H1 (cell line): ENCODE results near the gene MAP3K10. TPM values are rescaled to one million over a fixed set of nuclear protein-coding genes. Genes with fewer than 3 reads are reported as not detected.

Source experiments
- CTCF ChIA-PET: fragments of 300-600 bp; sonication (Branson Sonifier 250); formaldehyde crosslinking; loops from one replicate; lab custom pipeline; 2021; ENCODE audit not compliant: partially characterized antibody; lab: Charles Lee
- POLR2A ChIA-PET: fragments of 300-600 bp; sonication (Branson Sonifier 250); formaldehyde crosslinking; loops from one replicate; lab custom pipeline; 2021; ENCODE audit warnings: inconsistent platforms; ENCODE audit not compliant: partially characterized antibody; lab: Charles Lee
- DNase-seq, 2 experiments: peaks; one replicate each; pipeline versions ENCODE4 v3.0.0 to v3.0.0-alpha.2; 2010 to 2022; ENCODE audit warnings: low spot score in 2 of 2, low read depth in 1 of 2, mixed read lengths in 1 of 2
- FAIRE-seq: peaks from 2 replicates; lab custom pipeline; 2011; peaks lifted over from hg19 to GRCh38; lab: Jason Lieb, UNC
- H2AFZ ChIP-seq: 2 replicates; pipeline ENCODE4 v1.8.1; 2012; ENCODE audit warnings: low read length, inconsistent platforms
- H2AK5ac ChIP-seq: 2 replicates; pipeline ENCODE4 v1.6.1; 2013; ENCODE audit warnings: low read depth, low read length
- H2BK120ac ChIP-seq: replicated peaks from 2 replicates; pipeline ENCODE3; 2013; ENCODE audit warnings: low read depth, low read length, inconsistent platforms
- H2BK12ac ChIP-seq: 2 replicates; pipeline ENCODE4 v1.6.1; 2013; ENCODE audit warnings: low read depth, low read length
- H2BK15ac ChIP-seq: 2 replicates; pipeline ENCODE4 v1.6.1; 2013; ENCODE audit warnings: low read length
- H2BK20ac ChIP-seq: 2 replicates; pipeline ENCODE4 v1.6.1; 2013; ENCODE audit warnings: low read length
- H2BK5ac ChIP-seq: 2 replicates; pipeline ENCODE4 v1.6.1; 2013; ENCODE audit warnings: low read depth, low read length
- H3K14ac ChIP-seq: 2 replicates; pipeline ENCODE4 v1.6.1; 2013; ENCODE audit warnings: inconsistent platforms; ENCODE audit not compliant: insufficient read length
- H3K18ac ChIP-seq: 2 replicates; pipeline ENCODE4 v1.6.1; 2013; ENCODE audit warnings: low read length; ENCODE audit errors: extremely low read depth
- H3K23ac ChIP-seq: 2 replicates; pipeline ENCODE4 v1.6.1; 2013; ENCODE audit warnings: inconsistent platforms; ENCODE audit not compliant: insufficient read length
- H3K23me2 ChIP-seq: 2 replicates; pipeline ENCODE4 v1.6.1; 2013; ENCODE audit warnings: low read depth, low read length
- H3K27ac ChIP-seq: 2 replicates; pipeline ENCODE4 v1.6.1; 2011; ENCODE audit warnings: low read depth, low read length, inconsistent platforms
- H3K27me3 ChIP-seq, 4 experiments: replicated peaks in 1 of 4; 1 replicate in 1 of 4; 2 replicates in 3 of 4; pipeline versions ENCODE4 v1.6.1 to v1.8.1; 2011 to 2013; ENCODE audit warnings: low read length in 3 of 4, mild to moderate bottlenecking in 3 of 4, inconsistent platforms in 2 of 4, mixed read lengths in 2 of 4, moderate library complexity in 1 of 4; ENCODE audit not compliant: control insufficient read depth in 3 of 4, insufficient read depth in 3 of 4; ENCODE audit errors: extremely low read depth in 1 of 4
- H3K36me3 ChIP-seq, 4 experiments: 2 replicates each; pipeline versions ENCODE4 v1.6.1 to v1.8.1; 2011 to 2013; ENCODE audit warnings: mild to moderate bottlenecking in 4 of 4, low read length in 3 of 4, moderate library complexity in 2 of 4, control low read depth in 1 of 4, inconsistent platforms in 1 of 4; ENCODE audit not compliant: insufficient read depth in 4 of 4, control insufficient read depth in 2 of 4
- H3K4ac ChIP-seq: replicated peaks from 2 replicates; pipeline ENCODE3; 2013; ENCODE audit warnings: low read length, low read depth, mixed read lengths, inconsistent platforms; ENCODE audit not compliant: insufficient read length
- H3K4me1 ChIP-seq, 4 experiments: replicated peaks in 1 of 4; 1 replicate in 1 of 4; 2 replicates in 3 of 4; pipeline versions ENCODE4 v1.6.1 to v1.8.1; 2011 to 2013; ENCODE audit warnings: low read length in 3 of 4, inconsistent platforms in 2 of 4, mixed read lengths in 1 of 4; ENCODE audit not compliant: insufficient read depth in 4 of 4, control insufficient read depth in 3 of 4
- H3K4me2 ChIP-seq, 2 experiments: 2 replicates each; pipeline versions ENCODE4 v1.6.1 to v1.8.1; 2011 to 2013; ENCODE audit warnings: low read depth in 2 of 2, low read length in 2 of 2, control low read depth in 1 of 2, inconsistent platforms in 1 of 2, mild to moderate bottlenecking in 1 of 2; ENCODE audit not compliant: insufficient read depth in 1 of 2
- H3K4me3 ChIP-seq, 4 experiments: fragments of 200-600, 300-600 bp in 1 of 4; sonication (generic), shearing (Covaris generic), sonication (Bioruptor Twin) in 1 of 4; 2 replicates each; pipeline versions ENCODE4 v1.5.1 to v1.8.1; 2011 to 2016; ENCODE audit warnings: low read length in 4 of 4, low read depth in 3 of 4, control low read depth in 2 of 4, inconsistent platforms in 2 of 4, mild to moderate bottlenecking in 2 of 4, mixed read lengths in 1 of 4, moderate library complexity in 1 of 4; ENCODE audit not compliant: insufficient read depth in 2 of 4; ENCODE audit errors: extremely low read depth in 1 of 4
- H3K56ac ChIP-seq: replicated peaks from 2 replicates; pipeline ENCODE3; 2013; ENCODE audit warnings: low read depth, mild to moderate bottlenecking, mixed read lengths, low read length, inconsistent platforms; ENCODE audit not compliant: insufficient read length
- H3K79me1 ChIP-seq: 2 replicates; pipeline ENCODE4 v1.6.1; 2013; ENCODE audit warnings: low read depth, low read length, control low read depth
- H3K79me2 ChIP-seq, 2 experiments: 2 replicates each; pipeline versions ENCODE4 v1.6.1 to v1.8.1; 2012 to 2013; ENCODE audit warnings: low read length in 2 of 2, mild to moderate bottlenecking in 2 of 2, inconsistent platforms in 1 of 2; ENCODE audit not compliant: insufficient read depth in 2 of 2, control insufficient read depth in 1 of 2
- H3K9ac ChIP-seq, 4 experiments: replicated peaks in 1 of 4; 1 replicate in 1 of 4; 2 replicates in 3 of 4; pipeline versions ENCODE4 v1.6.1 to v1.8.1; 2011 to 2013; ENCODE audit warnings: low read depth in 3 of 4, low read length in 3 of 4, control low read depth in 2 of 4, mild to moderate bottlenecking in 2 of 4, moderate library complexity in 2 of 4, inconsistent platforms in 1 of 4; ENCODE audit errors: extremely low read depth in 1 of 4
- H3K9me3 ChIP-seq, 2 experiments: 2 replicates each; pipeline versions ENCODE4 v1.6.1 to v1.8.1; 2012 to 2013; ENCODE audit warnings: mild to moderate bottlenecking in 2 of 2, moderate library complexity in 2 of 2, control low read depth in 1 of 2, inconsistent platforms in 1 of 2, low read depth in 1 of 2, low read length in 1 of 2, mixed read lengths in 1 of 2; ENCODE audit not compliant: insufficient read depth in 2 of 2
- H4K20me1 ChIP-seq, 2 experiments: replicated peaks in 1 of 2; 2 replicates each; pipeline versions ENCODE3 to v1.8.1; 2011 to 2013; ENCODE audit warnings: inconsistent platforms in 2 of 2, low read length in 2 of 2, mild to moderate bottlenecking in 1 of 2; ENCODE audit not compliant: insufficient read depth in 2 of 2, control insufficient read depth in 1 of 2
- H4K5ac ChIP-seq: 2 replicates; pipeline ENCODE4 v1.6.1; 2013; ENCODE audit warnings: low read length, low read depth, mixed read lengths, inconsistent platforms; ENCODE audit not compliant: insufficient read length
- H4K8ac ChIP-seq: 2 replicates; pipeline ENCODE4 v1.8.0; 2013; ENCODE audit warnings: mild to moderate bottlenecking, moderate library complexity, low read length, inconsistent platforms; ENCODE audit not compliant: insufficient read depth; ENCODE audit errors: extremely low read depth
- H4K91ac ChIP-seq: replicated peaks from 2 replicates; pipeline ENCODE3; 2013; ENCODE audit warnings: low read length, mixed read lengths, inconsistent platforms; ENCODE audit not compliant: insufficient read length
- CBX8 ChIP-seq: fragments of 300-800, 300-1000 bp; sonication (generic); IDR thresholded peaks from 2 replicates; pipeline ENCODE4 v1.7.1; 2016; ENCODE audit warnings: low read depth, low read length, borderline replicate concordance
- CHD1 ChIP-seq: IDR thresholded peaks from 2 replicates; pipeline ENCODE4 v1.6.1; 2012; ENCODE audit warnings: low read depth, low read length, improper control_type of control experiment
- POU5F1 ChIP-seq: IDR thresholded peaks from 2 replicates; pipeline ENCODE4 v1.6.1; 2011; ENCODE audit warnings: low read depth, mild to moderate bottlenecking, low read length, moderate library complexity
- RAD21 ChIP-seq, 2 experiments: IDR thresholded peaks in 1 of 2; conservative IDR thresholded peaks in 1 of 2; 2 replicates each; pipeline ENCODE4 v1.6.1; 2011; ENCODE audit warnings: low read depth in 2 of 2, low read length in 2 of 2, improper control_type of control experiment in 1 of 2, inconsistent platforms in 1 of 2, mild to moderate bottlenecking in 1 of 2, moderate library complexity in 1 of 2
- WGBS, 2 experiments: shearing (Covaris generic) in 1 of 2; methylation state at CpG; one replicate each; pipeline versions ENCODE4 v1.1.6 to v1.1.7; 2013 to 2015; ENCODE audit warnings: low lambda C conversion rate in 2 of 2, mixed read lengths in 2 of 2, inconsistent platforms in 1 of 2, low coverage in 1 of 2, missing lambda C conversion rate in 1 of 2; ENCODE audit not compliant: insufficient replicate concordance in 2 of 2, insufficient coverage in 1 of 2, insufficient read length in 1 of 2; ENCODE audit errors: extremely low coverage in 1 of 2, missing lambda C conversion rate in 1 of 2; 5-methylcytosine and 5-hydroxymethylcytosine counted together
- polyA plus RNA-seq, 7 experiments: library from polyadenylated mRNA; depleted of rRNA in 3 of 7; stranded (reverse) in 5 of 7; unstranded in 2 of 7; fragments of >200 nt in 5 of 7; fragments of 200-250 nt in 2 of 7; gene quantifications; 1 replicate in 5 of 7; 2 replicates in 1 of 7; 4 replicates in 1 of 7; pipeline versions ENCODE4 v1.2.1 to v1.2.3, GENCODE V29; 2011 to 2013; ENCODE audit warnings: missing spikeins in 2 of 7, mixed read lengths in 2 of 7
- total RNA-seq: library from RNA; stranded (reverse); fragmentation: NEBNext Ultra II Directional; extraction: Animal tissue kit (Norgen Biotek cat#: 25700); gene quantifications from 2 replicates; pipeline ENCODE4 v1.2.1, GENCODE V29; 2021
- TF ChIP-seq, protein P1 (sequence below): IDR thresholded peaks from 2 replicates; pipeline ENCODE4 v1.6.1; 2011; ENCODE audit warnings: low read depth, mild to moderate bottlenecking, low read length; ENCODE audit not compliant: insufficient read depth

The MAP3K10 gene
- total and polyA plus RNA-seq, 2 of the 8 experiments (the other 6 are each of a cell fraction or from before 2014, with no cell fraction given) = 4.9 to 15.9 TPM

DNA sequence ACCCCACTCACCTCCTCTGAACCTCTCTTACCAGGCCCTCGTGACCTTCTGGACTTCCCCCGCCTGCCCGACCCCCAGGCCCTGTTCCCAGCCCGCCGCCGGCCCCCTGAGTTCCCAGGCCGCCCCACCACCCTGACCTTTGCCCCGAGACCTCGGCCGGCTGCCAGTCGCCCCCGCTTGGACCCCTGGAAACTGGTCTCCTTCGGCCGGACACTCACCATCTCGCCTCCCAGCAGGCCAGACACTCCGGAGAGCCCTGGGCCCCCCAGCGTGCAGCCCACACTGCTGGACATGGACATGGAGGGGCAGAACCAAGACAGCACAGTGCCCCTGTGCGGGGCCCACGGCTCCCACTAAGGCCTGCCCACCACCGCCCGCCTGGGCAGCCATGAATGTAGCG, 23.7 kb downstream of the MAP3K10 start:
- no peak overlapping the region for H3K18ac ChIP-seq
- POLR2A ChIA-PET = no interaction called here
- H3K9me3 ChIP-seq = no peaks in the 10 kb centered on the region
- DNase-seq (no peak), FAIRE-seq (no peak)
- peaks cover 3 to 21% (median 16%) of the 10 kb centered on the region in 4 experiments for H3K27me3 ChIP-seq
- H3K36me3 ChIP-seq = no peaks in the 10 kb centered on the region
- no peak overlapping the region for H4K8ac ChIP-seq
- no peak overlapping the region for H3K4me2 ChIP-seq
- H2BK12ac ChIP-seq = no peak overlapping the region
- H2AFZ ChIP-seq = no peak overlapping the region
- H4K20me1 ChIP-seq = peaks cover 3 to 4% of the 10 kb centered on the region in 2 experiments
- no peaks in the 10 kb centered on the region for H3K79me2 ChIP-seq
- no peak overlapping the region for H4K5ac ChIP-seq
- H3K4me1 ChIP-seq = peaks cover 0 to 10% (median 6%) of the 10 kb centered on the region in 4 experiments; a peak in 5 of 7 replicates
- no peak overlapping the region for H2BK120ac ChIP-seq
- no peak overlapping the region for H2BK15ac ChIP-seq
- H3K4ac ChIP-seq = no peak overlapping the region
- H3K27ac ChIP-seq = no peak overlapping the region
- peaks cover 7% of the 10 kb centered on the region; the same call in 1 of the 2 replicates for H3K23me2 ChIP-seq
- no peak overlapping the region for H3K14ac ChIP-seq
- H4K91ac ChIP-seq = no peak overlapping the region
- no peak overlapping the region for H2BK20ac ChIP-seq
- 95% methylated on average over 14 of the region's 22 CpGs; no CpG with 5 or more reads in 1 of the 2 experiments for WGBS, 2 experiments
- no peak overlapping the region for H2AK5ac ChIP-seq
- TF ChIP-seq, protein P1, sequence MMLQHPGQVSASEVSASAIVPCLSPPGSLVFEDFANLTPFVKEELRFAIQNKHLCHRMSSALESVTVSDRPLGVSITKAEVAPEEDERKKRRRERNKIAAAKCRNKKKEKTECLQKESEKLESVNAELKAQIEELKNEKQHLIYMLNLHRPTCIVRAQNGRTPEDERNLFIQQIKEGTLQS = no peak
- TF ChIP-seq POU5F1 (no peak), CBX8 (no peak), CHD1 (no peak), RAD21 (IDR thresholded peaks at IDR 0.05 in 1 of 2, conservative IDR thresholded peaks at IDR 0.05 in 1 of 2; ENCODE audit: low read depth in 2 of 2, low read length in 2 of 2) (no peak)
- no peak overlapping the region for H3K56ac ChIP-seq
- H3K9ac ChIP-seq = no peak overlapping the region
- no peaks in the 10 kb centered on the region for H3K79me1 ChIP-seq
- CTCF ChIA-PET = interaction anchor here (1.2 to 1.9 kb wide), 2 partner anchors 8 to 76 kb away, joined by 4 to 5 read pairs; no protein-coding TSS in a partner anchor
- no peak overlapping the region for H2BK5ac ChIP-seq
- H3K4me3 ChIP-seq = no peak overlapping the region
- no peak overlapping the region for H3K23ac ChIP-seq
